SK-N-SH (cell line): Measurements from ENCODE around the gene RFK.

Experiments used
- CTCF ChIP-seq: fragments of 200-600 bp; sonication (generic); IDR thresholded peaks from 2 replicates; pipeline ENCODE4 v1.6.1; 2017; ENCODE audit warnings: antibody characterized with exemption, mild to moderate bottlenecking, moderate library complexity
- EZH2phosphoT487 ChIP-seq: fragments of 200-600 bp; sonication (generic); IDR thresholded peaks from 2 replicates; pipeline ENCODE4 v1.6.1; 2017; ENCODE audit warnings: low read depth, mixed run types, mild to moderate bottlenecking, antibody characterized with exemption, moderate library complexity, borderline replicate concordance
- RAD21 ChIP-seq: IDR thresholded peaks from 2 replicates; pipeline ENCODE4 v1.6.1; 2012; ENCODE audit warnings: mild to moderate bottlenecking, low read length
- REST ChIP-seq: IDR thresholded peaks from 2 replicates; pipeline ENCODE4 v1.6.1; 2012; ENCODE audit warnings: mild to moderate bottlenecking, low read depth, low read length, moderate library complexity
- TAF1 ChIP-seq: IDR thresholded peaks from 2 replicates; pipeline ENCODE4 v1.6.1; 2012; ENCODE audit warnings: low read depth, mild to moderate bottlenecking, low read length, moderate library complexity, borderline replicate concordance
- USF2 ChIP-seq: fragments of 150-350 bp; IDR thresholded peaks from 2 replicates; pipeline ENCODE4 v1.6.1; 2017; ENCODE audit warnings: antibody characterized with exemption, low read length, low read depth, borderline replicate concordance

GRCh38 chr9:76354221-76354620, 40.0 kb downstream of the RFK start:
- no peak for TF ChIP-seq USF2
- no peak for TF ChIP-seq CTCF
- no peak for TF ChIP-seq RAD21
- no peak for TF ChIP-seq EZH2phosphoT487
- no peak for TF ChIP-seq TAF1
- TF ChIP-seq REST = no peak
